MM.1S (cell line): ENCODE measurements around the gene ARL5B.
"Not testable (repeated sequence)": the region's sequence is repeated elsewhere in the genome, so short reads cannot be mapped to it uniquely, and the experiment has no call there.

Source experiments
- CTCF ChIP-seq: fragments of 300-600 bp; sonication (generic); IDR thresholded peaks from 2 replicates; pipeline ENCODE4 v1.5.1; 2016; ENCODE audit warnings: antibody characterized with exemption, low read length, mixed read lengths
- EZH2 ChIP-seq: fragments of 300-600 bp; sonication (generic); optimal IDR thresholded peaks from 2 replicates; pipeline ENCODE3; 2017; ENCODE audit warnings: low read depth, mild to moderate bottlenecking, antibody characterized with exemption, low read length, mixed read lengths
- EZH2phosphoT487 ChIP-seq: fragments of 300-600 bp; sonication (generic); IDR thresholded peaks from 2 replicates; pipeline ENCODE4 v1.6.1; 2018; ENCODE audit warnings: antibody characterized with exemption, low read length

GRCh38 chr10:18632500-18632899 lies 26.7 kb upstream of the ARL5B start:
- TF ChIP-seq CTCF, EZH2phosphoT487, EZH2: not testable (repeated sequence)
